Endometrial microvascular endothelial cells (primary cell): ENCODE results near the gene KCNH5. TPM values are rescaled to one million over a fixed set of nuclear protein-coding genes. Genes with fewer than 3 reads are reported as not detected.
"Not testable (repeated sequence)": the region's sequence is repeated elsewhere in the genome, so short reads cannot be mapped to it uniquely, and the experiment has no call there.

Source experiments
- in situ Hi-C: cut with HindIII; loops from 2 replicates; pipeline ENCODE4 v1.10.0; 2017; ENCODE audit warnings: low sequenced_read_pairs, low pct_unique_long_range_greater_than_20kb; ENCODE audit errors: inconsistent ontology term
- total RNA-seq: library from RNA; depleted of rRNA; stranded (reverse); fragments of >200 nt; gene quantifications from one replicate; pipeline ENCODE4 v1.2.3, GENCODE V29; 2015; ENCODE audit errors: inconsistent ontology term

The KCNH5 gene
- total RNA-seq, 1 donor from 2014 or later, result not detected

DNA sequence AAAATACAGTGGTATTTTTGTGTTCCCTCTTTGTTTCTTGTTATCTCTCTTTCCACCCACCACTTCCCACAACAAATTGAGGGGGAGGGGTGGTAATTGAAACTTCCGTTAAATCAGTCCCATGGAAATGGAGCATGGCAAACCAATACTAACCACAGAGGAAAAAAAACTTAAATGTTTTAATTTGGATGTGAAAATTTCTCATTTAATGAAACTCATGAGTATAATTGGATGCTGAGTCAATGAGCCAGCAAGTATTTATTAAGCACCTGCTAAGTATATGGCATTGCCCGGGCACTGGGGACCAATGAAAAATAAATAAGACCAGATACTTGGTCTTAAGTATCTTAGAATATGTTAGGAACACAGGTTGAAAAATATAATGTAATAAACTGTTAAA, 147.5 kb downstream of the KCNH5 start:
- in situ Hi-C loops, result no loop called here

- in situ Hi-C loops, result no loop called here
Observed at GRCh38 chr14:62896932-62897456, 148.3 kb downstream of the KCNH5 start.

DNA sequence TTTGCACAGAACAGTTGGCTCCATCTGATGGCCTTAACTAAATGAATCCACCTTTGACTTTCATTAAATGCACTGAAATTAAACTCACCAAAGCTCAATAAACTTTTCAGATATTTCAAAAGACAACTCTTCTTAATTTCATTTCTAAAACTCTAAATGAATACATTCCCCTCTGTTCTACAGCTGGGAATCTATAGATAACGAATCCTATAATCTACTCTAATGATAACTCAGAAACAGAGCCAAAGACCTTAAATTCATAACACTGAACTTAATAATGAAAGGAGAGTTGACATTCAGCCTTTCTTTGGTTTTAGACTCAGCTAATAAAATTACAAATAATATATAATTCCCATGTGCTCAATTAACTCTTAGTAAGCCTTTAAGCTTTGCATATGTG, 150.5 kb downstream of the KCNH5 start:
- in situ Hi-C loops, result no loop called here

DNA sequence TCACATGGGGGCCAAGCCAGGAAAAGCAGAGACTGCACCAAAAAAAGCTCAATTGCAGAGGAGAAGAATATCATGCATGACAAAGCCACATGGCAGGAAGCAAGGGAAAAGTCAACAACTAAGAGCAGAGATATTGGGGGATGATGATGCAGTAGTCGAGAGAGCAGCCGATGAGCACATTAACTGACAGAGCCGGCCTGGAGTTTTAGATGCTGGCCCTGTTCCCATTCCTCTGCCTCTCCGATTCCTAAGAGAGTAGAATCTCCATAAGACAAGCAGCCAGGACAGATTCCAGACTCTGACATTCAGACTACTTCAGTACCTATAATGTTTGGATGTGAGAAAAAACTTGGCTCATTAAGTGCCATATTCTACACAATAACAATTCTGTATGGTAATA, 155.9 kb downstream of the KCNH5 start:
- in situ Hi-C loops, result no loop called here

DNA sequence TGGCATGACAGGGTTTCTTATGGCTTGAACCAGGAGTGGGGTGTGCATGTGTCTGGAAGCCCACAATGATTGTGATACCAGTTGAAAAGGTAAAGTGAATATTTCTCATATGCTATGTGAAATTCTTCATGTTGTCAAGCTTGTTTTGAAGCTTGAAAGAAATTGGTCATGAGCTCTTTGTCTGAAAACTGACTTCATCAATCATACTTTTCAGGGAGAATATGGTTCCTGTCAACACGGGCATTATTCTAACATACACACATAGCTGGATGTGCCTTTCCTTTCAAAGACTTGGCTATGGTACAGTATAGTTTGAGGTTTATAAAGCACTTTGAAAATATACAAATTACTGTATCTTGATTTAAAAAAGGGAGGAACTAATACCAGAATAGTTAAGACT, 158.8 kb downstream of the KCNH5 start:
- in situ Hi-C loops, result no loop called here

- in situ Hi-C loops, result no loop called here
Observed at GRCh38 chr14:62885451-62885850, 159.8 kb downstream of the KCNH5 start.

- in situ Hi-C loops, result no loop called here
Observed at GRCh38 chr14:62882967-62883366, 162.3 kb downstream of the KCNH5 start.

- in situ Hi-C loops, result no loop called here
Observed at GRCh38 chr14:62866376-62866775, 178.9 kb downstream of the KCNH5 start.

- in situ Hi-C loops, result no loop called here
Observed at GRCh38 chr14:62864588-62864987, 180.7 kb downstream of the KCNH5 start.

GRCh38 chr14:62858011-62858410, 187.2 kb downstream of the KCNH5 start:
- in situ Hi-C loops, result not testable (repeated sequence)

DNA sequence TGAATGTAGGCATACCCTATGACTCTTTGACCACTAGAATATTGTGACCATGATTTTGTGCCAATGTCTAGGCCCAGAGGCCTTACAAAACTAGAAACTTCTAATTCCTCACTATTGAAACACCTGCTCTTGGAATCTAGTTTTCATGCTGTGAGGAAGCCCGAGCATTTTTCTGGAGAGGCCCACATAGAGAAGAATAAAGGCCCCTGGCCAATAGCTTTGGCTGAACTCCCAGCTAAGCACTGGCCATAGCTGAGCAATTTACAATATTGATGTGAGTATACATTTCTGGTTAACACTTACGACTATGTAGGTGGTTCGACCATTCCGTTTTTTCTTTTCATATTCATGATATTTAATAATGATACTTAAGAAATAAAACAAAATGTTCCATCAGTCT, 190.3 kb downstream of the KCNH5 start:
- in situ Hi-C loops, result no loop called here

DNA sequence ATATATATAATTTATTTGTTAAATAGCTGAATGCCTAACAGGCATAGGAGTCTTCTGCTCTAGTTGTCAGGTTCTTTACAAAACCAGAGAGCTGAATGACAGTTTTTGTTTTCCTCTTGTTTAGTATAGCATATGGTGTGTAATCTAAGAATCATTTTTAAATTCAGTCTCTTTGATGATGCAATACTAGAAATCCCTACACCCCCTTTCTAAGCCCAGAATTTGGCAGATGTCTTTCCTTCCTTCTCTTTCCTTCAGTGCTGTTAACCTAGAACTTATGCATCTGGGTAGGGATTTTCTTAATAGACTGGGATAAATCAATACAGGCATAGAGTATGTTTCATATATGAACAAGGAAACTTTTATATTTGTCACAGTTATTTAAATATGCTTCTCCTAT, 198.1 kb downstream of the KCNH5 start:
- in situ Hi-C loops, result no loop called here

- in situ Hi-C loops, result no loop called here
Observed at GRCh38 chr14:62844546-62844945, 200.7 kb downstream of the KCNH5 start.

GRCh38 chr14:62824086-62824485, 221.2 kb downstream of the KCNH5 start:
- in situ Hi-C loops, result no loop called here

DNA sequence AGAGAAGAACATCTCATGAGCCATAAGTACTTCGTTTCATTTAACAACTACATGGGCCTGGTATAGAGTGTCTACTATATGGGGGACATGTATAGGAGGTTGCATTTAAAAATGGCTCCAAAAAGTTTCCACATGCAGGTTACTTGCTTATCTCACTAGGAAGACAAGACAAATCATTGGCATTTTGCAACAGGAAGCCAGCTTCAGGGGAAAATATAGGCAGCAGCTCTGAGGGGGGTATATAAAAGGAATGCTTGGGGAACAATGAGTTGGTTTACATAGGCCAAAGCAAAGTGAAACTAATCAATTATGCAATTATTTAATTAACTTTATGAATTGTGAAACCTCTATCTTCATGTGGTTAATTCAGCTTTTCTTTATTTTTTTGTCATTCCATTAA, 225.3 kb downstream of the KCNH5 start:
- in situ Hi-C loops, result no loop called here

GRCh38 chr14:62807636-62808035, 237.6 kb downstream of the KCNH5 start:
- in situ Hi-C loops, result no loop called here

- in situ Hi-C loops, result no loop called here
Observed at GRCh38 chr14:62800577-62800976, 244.7 kb downstream of the KCNH5 start.

GRCh38 chr14:62796431-62796830, 248.8 kb downstream of the KCNH5 start:
- in situ Hi-C loops, result no loop called here

- in situ Hi-C loops, result no loop called here
Observed at GRCh38 chr14:62792578-62792977, 252.7 kb downstream of the KCNH5 start.

DNA sequence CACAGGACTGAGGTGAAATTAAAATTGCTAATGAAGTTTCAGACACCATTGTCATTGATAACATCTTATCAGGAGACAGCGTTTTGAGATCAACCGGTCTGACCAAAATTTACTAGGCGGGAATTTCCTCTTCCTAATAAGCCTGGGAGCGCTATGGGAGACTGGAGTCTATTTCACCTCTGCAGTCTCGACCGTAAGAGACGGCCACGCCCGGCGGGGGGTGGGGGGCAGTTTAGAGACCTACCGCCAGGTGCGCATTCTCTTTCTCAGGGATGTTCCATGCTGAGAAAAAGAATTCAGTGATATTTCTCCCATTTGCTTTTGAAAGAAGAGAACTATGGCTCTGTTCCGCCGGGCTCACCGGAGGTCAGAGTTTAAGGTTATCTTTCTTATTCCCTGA, 263.9 kb downstream of the KCNH5 start:
- in situ Hi-C loops, result not testable (repeated sequence)

DNA sequence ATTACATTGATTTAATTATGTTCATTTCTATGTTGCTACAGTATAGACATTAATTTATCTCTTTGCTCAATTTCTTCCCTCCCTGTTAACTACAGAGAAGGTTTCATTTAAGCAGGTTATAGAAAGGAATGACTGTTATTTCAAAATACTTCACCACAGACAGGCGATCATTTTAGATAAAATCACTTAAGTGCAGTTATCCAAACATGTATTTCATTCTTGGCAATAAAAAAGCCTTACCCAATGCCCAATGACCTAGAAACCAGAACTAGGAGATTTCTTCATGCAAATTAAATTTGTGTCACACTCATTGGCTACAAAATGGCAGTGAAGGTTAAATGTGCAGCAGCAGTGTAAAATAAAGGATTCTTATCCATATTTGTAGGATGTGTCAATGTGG, 266.4 kb downstream of the KCNH5 start:
- in situ Hi-C loops, result no loop called here

- in situ Hi-C loops, result no loop called here
Observed at GRCh38 chr14:62778310-62778709, 266.9 kb downstream of the KCNH5 start.
